Mesenchymal stem cell (in vitro differentiated cells and primary cell): Measurements from ENCODE around the gene SSU72.
"Not testable (repeated sequence)": the region's sequence is repeated elsewhere in the genome, so short reads cannot be mapped to it uniquely, and the experiment has no call there.

ENCODE experiments used
- DNase-seq: peaks from one replicate; pipeline ENCODE4 v3.0.0-alpha.2; 2013
- H2AFZ ChIP-seq: one replicate; pipeline ENCODE4 v1.6.1; 2013; ENCODE audit warnings: low read depth, mild to moderate bottlenecking, control low read depth, inconsistent platforms, low read length, moderate library complexity
- H2AK5ac ChIP-seq: 2 replicates; pipeline ENCODE4 v1.6.1; 2013; ENCODE audit warnings: low read length, moderate library complexity, mild to moderate bottlenecking, inconsistent platforms; ENCODE audit not compliant: severe bottlenecking
- H2BK120ac ChIP-seq: one replicate; pipeline ENCODE4 v1.6.1; 2013; ENCODE audit warnings: low read depth, mild to moderate bottlenecking, inconsistent platforms, low read length, moderate library complexity
- H2BK12ac ChIP-seq, 2 experiments: one replicate each; pipeline ENCODE4 v1.6.1; 2013; ENCODE audit warnings: inconsistent platforms in 2 of 2, low read length in 2 of 2, mild to moderate bottlenecking in 2 of 2, moderate library complexity in 2 of 2, control low read depth in 1 of 2
- H2BK15ac ChIP-seq: one replicate; pipeline ENCODE4 v1.6.1; 2013; ENCODE audit warnings: mild to moderate bottlenecking, low read depth, inconsistent platforms; ENCODE audit not compliant: poor library complexity, severe bottlenecking
- H2BK5ac ChIP-seq: 2 replicates; pipeline ENCODE4 v1.6.1; 2013; ENCODE audit warnings: low read depth, mild to moderate bottlenecking, low read length, control low read depth, inconsistent platforms; ENCODE audit not compliant: poor library complexity, severe bottlenecking
- H3K14ac ChIP-seq, 2 experiments: one replicate each; pipeline ENCODE4 v1.6.1; 2013; ENCODE audit warnings: inconsistent platforms in 2 of 2, low read length in 2 of 2, control low read depth in 1 of 2, mild to moderate bottlenecking in 1 of 2, moderate library complexity in 1 of 2
- H3K18ac ChIP-seq, 2 experiments: one replicate each; pipeline ENCODE4 v1.6.1; 2013; ENCODE audit warnings: inconsistent platforms in 2 of 2, low read length in 2 of 2, control low read depth in 1 of 2, low read depth in 1 of 2, mild to moderate bottlenecking in 1 of 2
- H3K23ac ChIP-seq, 2 experiments: one replicate each; pipeline ENCODE4 v1.6.1; 2013; ENCODE audit warnings: inconsistent platforms in 2 of 2, low read length in 2 of 2, mild to moderate bottlenecking in 2 of 2, moderate library complexity in 2 of 2, control low read depth in 1 of 2
- H3K27ac ChIP-seq: 2 replicates; pipeline ENCODE4 v1.5.1; 2013; ENCODE audit warnings: mild to moderate bottlenecking, moderate library complexity, low read length, control low read depth, inconsistent platforms; ENCODE audit not compliant: poor library complexity, severe bottlenecking
- H3K27me3 ChIP-seq, 2 experiments: 2 replicates each; pipeline versions ENCODE4 v1.6.1 to v1.7.0; 2013; ENCODE audit warnings: low read length in 2 of 2, mild to moderate bottlenecking in 2 of 2, moderate library complexity in 2 of 2, control low read depth in 1 of 2, inconsistent platforms in 1 of 2; ENCODE audit not compliant: control insufficient read depth in 1 of 2, insufficient read depth in 1 of 2
- H3K36me3 ChIP-seq, 2 experiments: 2 replicates each; pipeline versions ENCODE4 v1.6.1 to v1.7.0; 2013; ENCODE audit warnings: low read length in 2 of 2, control low read depth in 1 of 2, inconsistent platforms in 1 of 2, low read depth in 1 of 2, mild to moderate bottlenecking in 1 of 2; ENCODE audit not compliant: insufficient read depth in 2 of 2, control insufficient read depth in 1 of 2
- H3K4ac ChIP-seq, 2 experiments: one replicate each; pipeline ENCODE4 v1.6.1; 2013; ENCODE audit warnings: inconsistent platforms in 2 of 2, low read length in 2 of 2, mild to moderate bottlenecking in 2 of 2, moderate library complexity in 2 of 2, control low read depth in 1 of 2, low read depth in 1 of 2
- H3K4me1 ChIP-seq: 2 replicates; pipeline ENCODE4 v1.6.1; 2013; ENCODE audit warnings: low read depth, low read length, control low read depth; ENCODE audit not compliant: control insufficient read depth, insufficient read depth
- H3K4me2 ChIP-seq: 2 replicates; pipeline ENCODE4 v1.6.1; 2013; ENCODE audit warnings: low read length, mild to moderate bottlenecking, inconsistent platforms; ENCODE audit not compliant: poor library complexity, severe bottlenecking
- H3K4me3 ChIP-seq, 2 experiments: 2 replicates each; pipeline versions ENCODE4 v1.5.1 to v1.7.0; 2013; ENCODE audit warnings: low read length in 2 of 2, mild to moderate bottlenecking in 2 of 2, control low read depth in 1 of 2, low read depth in 1 of 2; ENCODE audit not compliant: insufficient read depth in 1 of 2
- H3K79me1 ChIP-seq: replicated peaks from 2 replicates; pipeline ENCODE4 v1.6.1; 2013; ENCODE audit warnings: mild to moderate bottlenecking, control low read depth, low read length, inconsistent platforms; ENCODE audit not compliant: poor library complexity, severe bottlenecking
- H3K9ac ChIP-seq: 2 replicates; pipeline ENCODE4 v1.7.0; 2013; ENCODE audit warnings: mild to moderate bottlenecking, low read length, moderate library complexity
- H3K9me3 ChIP-seq: 2 replicates; pipeline ENCODE4 v1.7.0; 2013; ENCODE audit warnings: mild to moderate bottlenecking, low read length; ENCODE audit not compliant: control insufficient read depth
- H4K8ac ChIP-seq: one replicate; pipeline ENCODE4 v1.6.1; 2013; ENCODE audit warnings: inconsistent platforms, mild to moderate bottlenecking, low read length, moderate library complexity
- H4K91ac ChIP-seq: one replicate; pipeline ENCODE4 v1.6.1; 2013; ENCODE audit warnings: mild to moderate bottlenecking, low read length, inconsistent platforms
- WGBS: methylation state at CpG from one replicate; pipeline ENCODE4 v1.1.7; 2013; ENCODE audit warnings: mixed read lengths; 5-methylcytosine and 5-hydroxymethylcytosine counted together

The SSU72 gene

GRCh38 chr1:1529321-1529720 is 45.3 kb downstream of the SSU72 start:
- H2BK12ac ChIP-seq: no peak overlapping the region
- WGBS: 98% methylated on average over 15 of the region's 18 CpGs
- no peak overlapping the region for H3K14ac ChIP-seq
- no peak overlapping the region for H3K18ac ChIP-seq
- H3K36me3 ChIP-seq: peaks cover 32 to 83% of the 10 kb centered on the region in 2 experiments
- H3K79me1 ChIP-seq: peaks cover 22% of the 10 kb centered on the region
- H4K8ac ChIP-seq: no peak overlapping the region
- H4K91ac ChIP-seq: no peak overlapping the region
- no peak overlapping the region for H3K23ac ChIP-seq
- no peak overlapping the region for H2BK5ac ChIP-seq
- no peak overlapping the region for H3K27ac ChIP-seq
- H3K9ac ChIP-seq: no peak overlapping the region
- H2AFZ ChIP-seq: no peak overlapping the region
- no peaks in the 10 kb centered on the region for H3K27me3 ChIP-seq
- no peak overlapping the region for H2AK5ac ChIP-seq
- H3K9me3 ChIP-seq: peaks cover 15% of the 10 kb centered on the region
- H2BK120ac ChIP-seq: no peak overlapping the region
- H3K4ac ChIP-seq: no peak overlapping the region
- no peak overlapping the region for H2BK15ac ChIP-seq
- DNase-seq: no peak
- H3K4me2 ChIP-seq: no peak overlapping the region
- H3K4me3 ChIP-seq: no peak overlapping the region
- H3K4me1 ChIP-seq: no peaks in the 10 kb centered on the region

DNA sequence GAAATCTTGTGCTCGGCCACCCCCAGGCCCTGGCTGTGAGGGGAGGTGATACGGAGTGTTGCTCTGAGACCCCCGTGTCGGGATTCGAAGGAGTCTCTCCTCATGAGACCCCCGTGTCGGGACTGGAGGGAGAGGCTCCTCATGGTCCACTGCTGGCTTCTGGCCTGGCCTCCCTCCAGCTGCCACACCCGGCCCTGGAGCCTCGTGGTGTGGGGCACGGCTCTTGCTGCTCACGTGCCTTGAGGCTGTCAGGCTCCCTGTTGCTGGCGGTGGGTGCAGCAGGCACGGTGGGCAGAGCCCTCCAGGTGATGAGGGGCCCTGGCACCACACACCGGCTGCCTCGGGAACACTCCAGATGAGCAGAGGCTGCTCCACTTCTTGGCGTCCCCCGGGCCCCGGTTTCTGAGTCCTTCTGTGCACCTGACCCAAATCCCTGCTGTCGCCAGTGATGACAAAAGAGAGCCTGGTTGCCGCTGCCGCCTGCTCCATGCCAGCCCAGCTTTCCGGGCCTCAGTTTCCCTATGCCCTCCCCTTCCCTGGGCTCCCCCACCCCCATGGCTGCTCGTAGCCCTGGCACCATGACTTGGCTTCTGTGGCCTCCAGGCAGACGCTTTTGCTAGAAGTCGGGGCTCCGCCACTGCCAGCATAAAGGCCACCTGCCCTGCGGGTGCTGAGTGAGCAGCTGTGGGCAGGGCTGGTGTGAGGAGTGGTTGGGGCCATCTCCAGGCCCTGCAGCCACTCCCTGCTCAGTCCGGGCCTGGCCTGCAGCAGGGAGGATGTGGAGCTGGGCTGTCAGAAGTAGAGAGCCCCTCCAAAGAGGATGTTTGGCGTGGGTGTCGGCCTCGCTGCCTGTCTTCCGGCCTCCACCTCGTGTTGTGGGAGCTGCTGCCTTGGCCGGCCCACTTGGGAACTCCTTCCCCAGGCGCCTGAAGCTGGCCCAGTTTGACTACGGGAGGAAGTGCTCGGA is 46.1 kb downstream of the SSU72 start:
- Histone ChIP-seq H2BK120ac (no peak overlapping the region), H4K91ac (peak overlapping the region; percentile 61), H3K79me1 (peaks cover 24% of the 10 kb centered on the region), H3K4me1 (no peaks in the 10 kb centered on the region), H4K8ac (no peak overlapping the region), H3K14ac (no peak overlapping the region), H3K4ac (no peak overlapping the region), H3K4me2 (no peak overlapping the region), H3K27ac (no peak overlapping the region), H3K18ac (no peak overlapping the region), H3K9ac (no peak overlapping the region), H2BK15ac (no peak overlapping the region), H3K23ac (no peak overlapping the region), H2AFZ (no peak overlapping the region), H3K9me3 (peaks cover 15% of the 10 kb centered on the region), H2BK12ac (no peak overlapping the region), H3K27me3 (no peaks in the 10 kb centered on the region), H2AK5ac (no peak overlapping the region), H2BK5ac (no peak overlapping the region), H3K36me3 (peaks cover 30 to 83% of the 10 kb centered on the region in 2 experiments), H3K4me3 (no peak overlapping the region)
- DNase-seq: no peak
- WGBS: 98% methylated on average over 29 of the region's 37 CpGs

DNA sequence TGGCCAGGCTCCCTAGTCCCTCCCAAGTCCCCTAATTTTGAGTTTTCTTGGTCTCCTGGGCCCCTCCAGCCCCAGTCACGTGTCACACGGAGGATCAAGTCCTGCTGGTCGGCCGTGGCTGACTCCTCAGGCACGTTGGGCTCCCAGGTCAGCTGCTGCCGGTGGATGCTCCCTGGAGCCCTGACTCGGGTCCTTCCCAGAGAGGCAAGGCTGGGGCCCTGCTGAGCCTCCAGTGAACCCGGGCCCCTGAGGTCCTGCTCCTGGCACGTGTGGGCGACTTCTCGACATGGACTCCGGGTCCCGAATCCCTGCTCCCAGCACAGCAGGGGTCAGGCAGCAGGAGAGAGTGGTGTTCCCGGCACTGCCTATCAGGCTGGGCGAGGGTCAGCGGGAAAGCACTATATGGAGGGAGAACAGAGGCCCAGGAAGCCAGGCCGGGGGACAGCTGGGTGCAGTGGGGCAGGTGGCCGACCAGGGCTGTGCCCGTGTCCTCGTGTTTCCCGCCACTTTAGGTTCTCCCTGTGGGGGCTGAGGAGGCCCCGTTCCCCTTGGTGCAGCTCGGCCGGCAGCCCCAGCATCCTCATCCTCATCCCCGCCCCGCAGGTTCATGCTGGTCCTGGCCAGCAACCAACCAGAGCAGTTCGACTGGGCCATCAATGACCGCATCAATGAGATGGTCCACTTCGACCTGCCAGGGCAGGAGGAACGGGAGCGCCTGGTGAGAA is 47.4 kb downstream of the SSU72 start:
- no peak for DNase-seq
- Histone ChIP-seq H3K27ac (no peak overlapping the region), H2BK120ac (no peak overlapping the region), H3K27me3 (no peaks in the 10 kb centered on the region), H2BK5ac (no peak overlapping the region), H3K9ac (no peak overlapping the region), H3K23ac (no peak overlapping the region), H3K79me1 (peaks cover 29% of the 10 kb centered on the region), H3K14ac (no peak overlapping the region), H3K4me1 (no peaks in the 10 kb centered on the region), H2BK12ac (no peak overlapping the region), H3K4me3 (no peak overlapping the region), H2BK15ac (no peak overlapping the region), H2AK5ac (no peak overlapping the region), H3K9me3 (peaks cover 11% of the 10 kb centered on the region), H3K18ac (no peak overlapping the region), H4K91ac (no peak overlapping the region), H3K36me3 (peaks cover 30 to 84% of the 10 kb centered on the region in 2 experiments), H2AFZ (peak overlapping the region; percentile 59), H4K8ac (no peak overlapping the region), H3K4ac (no peak overlapping the region), H3K4me2 (no peak overlapping the region)
- 95% methylated on average over 30 of the region's 31 CpGs for WGBS

GRCh38 chr1:1526476-1526875 is 48.2 kb downstream of the SSU72 start:
- not testable (repeated sequence) for H3K18ac ChIP-seq, H3K4ac ChIP-seq, H3K23ac ChIP-seq, H2BK15ac ChIP-seq, DNase-seq, H2AFZ ChIP-seq, H2BK12ac ChIP-seq, H3K27me3 ChIP-seq, H3K9ac ChIP-seq, H3K27ac ChIP-seq, H2BK120ac ChIP-seq, H3K4me3 ChIP-seq, H3K14ac ChIP-seq, H2BK5ac ChIP-seq, H4K91ac ChIP-seq, H3K4me1 ChIP-seq, H3K4me2 ChIP-seq, H3K9me3 ChIP-seq, H2AK5ac ChIP-seq, H4K8ac ChIP-seq
- Histone ChIP-seq H3K36me3 (peaks cover 35 to 91% of the 10 kb centered on the region in 2 experiments), H3K79me1 (peaks cover 32% of the 10 kb centered on the region)
- WGBS: 96% methylated on average over 4 of the region's 21 CpGs
